GM10248 (cell line): ENCODE results near the gene SV2B.

Experiments
- CTCF ChIA-PET: fragments of 300-600 bp; sonication (Branson Sonifier 250); formaldehyde crosslinking; extraction: SDS; loops from one replicate; lab custom pipeline; 2021; ENCODE audit warnings: antibody characterized with exemption; lab: Yijun Ruan, JAX
- POLR2A ChIA-PET: fragments of 350-650 bp; sonication (Branson Sonifier 250); formaldehyde crosslinking; extraction: SDS; loops from one replicate; lab custom pipeline; 2020; ENCODE audit warnings: antibody characterized with exemption; lab: Yijun Ruan, JAX
- DNase-seq: peaks from one replicate; pipeline ENCODE4 v3.0.0; 2012; ENCODE audit errors: extremely low spot score
- CTCF ChIP-seq: IDR thresholded peaks from 2 replicates; pipeline ENCODE4 v1.5.1; 2012; ENCODE audit warnings: mild to moderate bottlenecking, low read depth; ENCODE audit errors: extremely low read depth, missing control alignments, control extremely low read depth

Gene SV2B

GRCh38 chr15:91183596-91183995 lies 83.5 kb downstream of the SV2B start:
- TF ChIP-seq CTCF, result no peak
- no peak for DNase-seq
- ChIA-PET CTCF (interaction anchor here (0.8 to 1.8 kb wide), 2 partner anchors 9 kb away, joined by 3 to 4 read pairs; no protein-coding TSS in a partner anchor), POLR2A (no interaction called here)

- ChIA-PET CTCF (interaction anchor here (1.3 to 1.8 kb wide), 2 partner anchors 9 to 10 kb away, joined by 4 to 5 read pairs; no protein-coding TSS in a partner anchor), POLR2A (no interaction called here)
- no peak for TF ChIP-seq CTCF
- DNase-seq, result no peak
These were observed 84.4 kb downstream of the SV2B start for GRCh38 chr15:91184441-91184840.

- DNase-seq, result no peak
- no peak for TF ChIP-seq CTCF
- ChIA-PET CTCF (interaction anchor here (0.9 to 1.4 kb wide), 4 partner anchors 13 to 132 kb away, joined by 3 to 5 read pairs (median 3); no protein-coding TSS in a partner anchor), POLR2A (no interaction called here)
These were observed 87.0 kb downstream of the SV2B start for GRCh38 chr15:91186904-91187656.

GRCh38 chr15:91192285-91192684 lies 92.2 kb downstream of the SV2B start:
- no peak for DNase-seq
- ChIA-PET POLR2A (no interaction called here), CTCF (interaction anchor here (1.3 kb wide), 1 partner anchor 9 kb away, joined by 3 read pairs; no protein-coding TSS in a partner anchor)
- no peak for TF ChIP-seq CTCF

- ChIA-PET CTCF (interaction anchor here (1.3 to 1.7 kb wide), 2 partner anchors 8 to 10 kb away, joined by 3 to 5 read pairs; no protein-coding TSS in a partner anchor), POLR2A (no interaction called here)
- DNase-seq, result no peak
- TF ChIP-seq CTCF, result no peak
These were observed 92.8 kb downstream of the SV2B start for GRCh38 chr15:91192690-91193377.

- TF ChIP-seq CTCF, result no peak
- ChIA-PET POLR2A (no interaction called here), CTCF (interaction anchor here (1.3 to 1.7 kb wide), 4 partner anchors 9 to 137 kb away, joined by 3 to 5 read pairs (median 3); no protein-coding TSS in a partner anchor)
These were observed 93.3 kb downstream of the SV2B start for GRCh38 chr15:91193378-91193720.

More at GRCh38 chr15:91193378-91193720, 93.3 kb downstream of the SV2B start:
- DNase-seq, result no peak
